Fibroblast of the aortic adventitia (primary cell): ENCODE results near the gene ENTPD8. TPM values are rescaled to one million over a fixed set of nuclear protein-coding genes. Genes with fewer than 3 reads are reported as not detected.
A peak's percentile ranks its signal among the peaks of the same experiment; 100 is the strongest.
"Not testable (repeated sequence)": the region's sequence is repeated elsewhere in the genome, so short reads cannot be mapped to it uniquely, and the experiment has no call there.

Source experiments
- DNase-seq: peaks from one replicate; pipeline ENCODE4 v3.0.0-alpha.2; 2010; ENCODE audit warnings: low read depth
- H3K4me3 ChIP-seq: 2 replicates; pipeline ENCODE4 v1.5.1; 2011; ENCODE audit warnings: low read depth, mild to moderate bottlenecking, control low read depth, low read length, moderate library complexity
- total RNA-seq: library from RNA; depleted of rRNA; stranded (reverse); fragments of >200 nt; gene quantifications from 2 replicates; pipeline ENCODE4 v1.2.3, GENCODE V29; 2012; ENCODE audit warnings: low replicate concordance
- TF ChIP-seq, protein P1 (sequence below): IDR thresholded peaks from 2 replicates; pipeline ENCODE4 v1.5.1; 2011; ENCODE audit warnings: mild to moderate bottlenecking, low read length, control low read depth, inconsistent platforms; ENCODE audit not compliant: insufficient read depth

Gene ENTPD8
- total RNA-seq, 1 donor = not detected

DNA sequence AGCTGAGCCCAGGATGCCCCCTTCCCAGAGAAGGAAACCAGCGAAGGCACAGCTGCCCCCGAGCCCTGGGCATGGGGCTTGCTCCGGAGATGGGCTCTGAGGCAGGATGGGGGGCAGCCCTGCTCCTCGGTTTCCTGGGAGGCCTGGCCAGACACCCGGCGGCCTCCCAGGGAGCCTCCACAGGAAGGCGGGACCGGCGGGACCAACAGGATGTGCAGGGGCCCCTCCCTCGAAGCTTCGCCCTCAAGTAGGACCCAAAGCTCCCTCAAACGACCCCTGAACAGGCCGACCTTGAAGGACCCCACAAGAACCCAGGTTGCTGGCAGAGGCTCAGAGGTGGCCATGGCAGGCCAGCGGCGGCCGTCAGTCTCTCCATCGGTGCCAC lies 29.9 kb downstream of the ENTPD8 start:
- TF ChIP-seq, protein P1, sequence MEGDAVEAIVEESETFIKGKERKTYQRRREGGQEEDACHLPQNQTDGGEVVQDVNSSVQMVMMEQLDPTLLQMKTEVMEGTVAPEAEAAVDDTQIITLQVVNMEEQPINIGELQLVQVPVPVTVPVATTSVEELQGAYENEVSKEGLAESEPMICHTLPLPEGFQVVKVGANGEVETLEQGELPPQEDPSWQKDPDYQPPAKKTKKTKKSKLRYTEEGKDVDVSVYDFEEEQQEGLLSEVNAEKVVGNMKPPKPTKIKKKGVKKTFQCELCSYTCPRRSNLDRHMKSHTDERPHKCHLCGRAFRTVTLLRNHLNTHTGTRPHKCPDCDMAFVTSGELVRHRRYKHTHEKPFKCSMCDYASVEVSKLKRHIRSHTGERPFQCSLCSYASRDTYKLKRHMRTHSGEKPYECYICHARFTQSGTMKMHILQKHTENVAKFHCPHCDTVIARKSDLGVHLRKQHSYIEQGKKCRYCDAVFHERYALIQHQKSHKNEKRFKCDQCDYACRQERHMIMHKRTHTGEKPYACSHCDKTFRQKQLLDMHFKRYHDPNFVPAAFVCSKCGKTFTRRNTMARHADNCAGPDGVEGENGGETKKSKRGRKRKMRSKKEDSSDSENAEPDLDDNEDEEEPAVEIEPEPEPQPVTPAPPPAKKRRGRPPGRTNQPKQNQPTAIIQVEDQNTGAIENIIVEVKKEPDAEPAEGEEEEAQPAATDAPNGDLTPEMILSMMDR = no peak
- no peak overlapping the region for H3K4me3 ChIP-seq
- DNase-seq = no peak

DNA sequence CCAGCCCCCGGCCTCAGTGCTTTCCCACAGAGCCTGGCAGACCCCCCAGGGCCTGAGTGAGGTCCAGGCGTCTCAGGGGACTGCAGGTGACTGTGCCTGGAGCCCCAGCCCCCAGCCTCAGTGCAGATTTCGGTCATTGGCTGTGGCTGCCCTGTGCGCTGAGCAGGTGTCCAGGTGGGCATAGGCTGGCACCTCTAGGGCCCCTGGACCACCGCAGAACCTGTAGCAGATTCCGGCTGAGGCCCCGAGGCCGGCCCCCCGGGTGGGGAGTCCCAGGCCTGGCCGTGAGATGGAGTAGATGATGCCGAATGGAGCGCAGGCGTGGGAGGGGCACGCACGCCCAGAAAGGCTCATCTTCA lies 30.3 kb downstream of the ENTPD8 start:
- no peak overlapping the region for H3K4me3 ChIP-seq
- TF ChIP-seq, protein P1 = no peak
- no peak for DNase-seq

DNA sequence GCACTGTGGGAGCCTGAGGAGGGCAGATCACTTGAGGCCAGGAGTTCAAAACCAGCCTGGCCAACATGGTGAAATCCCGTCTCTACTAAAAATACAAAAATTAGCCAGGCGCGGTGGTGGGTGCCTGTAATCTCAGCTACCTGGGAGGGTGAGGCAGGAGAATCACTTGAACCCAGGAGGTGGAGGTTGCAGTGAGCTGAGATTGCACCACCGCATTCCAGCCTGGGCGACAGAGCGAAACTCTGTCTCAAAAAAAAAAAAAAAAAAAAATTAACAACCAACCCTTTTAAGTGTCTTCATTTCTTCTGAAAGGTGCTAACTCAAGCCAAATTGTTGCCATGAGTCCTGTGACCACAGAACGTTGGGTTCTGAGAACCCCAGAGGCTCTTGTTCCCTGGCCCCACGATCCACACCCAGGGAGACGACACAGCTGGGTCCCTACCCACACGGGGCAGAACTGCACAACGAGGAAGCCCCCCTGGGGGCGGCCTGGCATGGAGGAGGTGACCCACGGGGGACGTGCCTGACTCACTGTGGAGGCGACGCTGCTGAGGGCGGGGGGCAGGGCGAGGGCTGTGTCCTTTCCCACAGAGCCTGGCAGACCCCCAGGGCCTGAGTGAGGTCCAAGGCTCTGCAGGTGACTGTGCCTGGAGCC lies 30.8 kb downstream of the ENTPD8 start:
- not testable (repeated sequence) for H3K4me3 ChIP-seq, DNase-seq

GRCh38 chr9:137409515-137409914 lies 31.6 kb downstream of the ENTPD8 start:
- no peak for DNase-seq
- TF ChIP-seq, protein P1 = no peak
- no peak overlapping the region for H3K4me3 ChIP-seq

DNA sequence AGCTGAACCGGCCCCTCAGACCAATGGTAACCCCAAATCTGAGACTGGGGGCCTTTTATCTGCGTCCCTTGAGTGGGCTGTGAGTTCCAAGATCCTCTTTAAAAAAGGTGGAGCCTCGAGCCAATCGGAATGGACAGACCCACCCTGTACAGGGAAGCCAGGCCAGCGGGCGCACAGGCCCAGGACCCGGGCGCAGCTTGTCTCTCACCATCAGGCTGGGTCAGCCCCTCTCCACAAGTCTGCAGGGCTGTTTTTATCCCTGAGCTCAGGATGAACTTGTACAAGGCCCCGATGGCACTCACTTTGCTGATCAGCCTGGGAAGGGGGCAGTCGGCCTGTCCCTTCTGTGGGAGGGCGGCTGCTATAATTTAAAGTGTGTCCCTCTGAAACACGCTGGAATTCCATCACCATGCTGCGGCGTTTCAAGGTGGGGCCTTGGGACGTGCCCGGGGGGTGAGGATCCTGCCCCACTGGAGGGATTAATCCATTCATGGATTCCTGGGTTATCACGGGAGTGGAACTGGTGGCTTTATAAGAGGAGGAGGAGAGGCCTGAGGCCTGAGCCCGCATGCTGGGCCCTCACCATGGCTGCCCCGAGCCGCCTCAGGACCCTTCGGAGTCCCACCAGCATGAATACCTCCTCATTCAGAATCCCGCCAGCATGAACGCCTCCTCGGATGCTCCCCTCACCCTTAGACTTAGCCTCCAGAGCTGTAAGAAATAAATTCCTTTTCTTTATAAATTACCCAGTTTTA lies 32.3 kb downstream of the ENTPD8 start:
- DNase-seq = no peak
- TF ChIP-seq, protein P1 = no peak
- no peak overlapping the region for H3K4me3 ChIP-seq

GRCh38 chr9:137407590-137408300 lies 33.4 kb downstream of the ENTPD8 start:
- TF ChIP-seq, protein P1 = no peak
- no peak overlapping the region for H3K4me3 ChIP-seq
- peak; percentile 34 for DNase-seq
